K562 (cell line): ENCODE measurements around the gene NPIPA7. TPM values are rescaled to one million over a fixed set of nuclear protein-coding genes. Genes with fewer than 3 reads are reported as not detected.
"Not testable (repeated sequence)": the region's sequence is repeated elsewhere in the genome, so short reads cannot be mapped to it uniquely, and the experiment has no call there.

Experiments used
- ATAC-seq: fragments of 200-7000 bp; cut with Tn5 transposase; 3 replicates; pipeline ENCODE4 v1.9.1; 2020; ENCODE audit warnings: moderate library complexity
- BruUV-seq: library from RNA; stranded (reverse); fragments of 400-500 nt; replicated peaks from 2 replicates; lab custom pipeline; 2021; lab: Mats Ljungman, UMichigan
- CTCF ChIA-PET: fragments of 300-600 bp; formaldehyde crosslinking; extraction: SDS; loops from one replicate; lab custom pipeline; 2021; ENCODE audit warnings: low intra/inter-chr PET ratio; lab: Yijun Ruan, JAX
- POLR2A ChIA-PET: fragments of 300-600, 350-650 bp; sonication (Branson Sonifier 250); formaldehyde crosslinking; extraction: SDS; loops from one replicate; lab custom pipeline; 2021; ENCODE audit warnings: antibody characterized with exemption, inconsistent platforms; lab: Yijun Ruan, JAX
- DNase-seq, 4 experiments: peaks; one replicate each; pipeline versions ENCODE4 v3.0.0 to v3.0.0-alpha.2; 2011 to 2018; ENCODE audit warnings: low spot score in 3 of 4, mixed read lengths in 3 of 4; ENCODE audit errors: extremely low read depth in 1 of 4
- FAIRE-seq: peaks from 2 replicates; lab custom pipeline; 2011; peaks lifted over from hg19 to GRCh38; lab: Jason Lieb, UNC
- H2AFZ ChIP-seq: 2 replicates; pipeline ENCODE4 v1.6.0; 2011; ENCODE audit warnings: low read depth, low read length, control low read depth, inconsistent platforms
- H3K27ac ChIP-seq: fragments of 200-600 bp; 3 replicates; pipeline ENCODE4 v1.8.0; 2011; ENCODE audit warnings: low read depth, mild to moderate bottlenecking, control low read depth, inconsistent platforms, low read length, moderate library complexity, mixed read lengths; ENCODE audit errors: extremely low read depth
- H3K27me3 ChIP-seq, 2 experiments: fragments of 300-600 bp in 1 of 2; 2 replicates in 1 of 2; 3 replicates in 1 of 2; pipeline versions ENCODE4 v1.6.0 to v1.8.0; 2011; ENCODE audit warnings: inconsistent platforms in 2 of 2, low read length in 2 of 2, mild to moderate bottlenecking in 1 of 2, mixed read lengths in 1 of 2, moderate library complexity in 1 of 2; ENCODE audit not compliant: control insufficient read depth in 2 of 2, insufficient read depth in 2 of 2
- H3K36me3 ChIP-seq: fragments of 300-600 bp; 3 replicates; pipeline ENCODE4 v1.8.0; 2011; ENCODE audit warnings: mild to moderate bottlenecking, low read length, inconsistent platforms; ENCODE audit not compliant: control insufficient read depth, insufficient read depth
- H3K4me1 ChIP-seq, 2 experiments: fragments of 200-600 bp in 1 of 2; replicated peaks in 1 of 2; 2 replicates in 1 of 2; 3 replicates in 1 of 2; pipeline versions ENCODE4 v1.5.1 to v1.8.0; 2011; ENCODE audit warnings: inconsistent platforms in 2 of 2, low read length in 2 of 2, mild to moderate bottlenecking in 1 of 2, mixed read lengths in 1 of 2, moderate library complexity in 1 of 2; ENCODE audit not compliant: control insufficient read depth in 2 of 2, insufficient read depth in 2 of 2
- H3K4me2 ChIP-seq: 2 replicates; pipeline ENCODE4 v1.6.1; 2011; ENCODE audit warnings: low read length, control low read depth, inconsistent platforms, mixed read lengths; ENCODE audit not compliant: insufficient read depth
- H3K4me3 ChIP-seq: fragments of 200-600 bp; sonication (generic), shearing (Covaris generic); 2 replicates; pipeline ENCODE4 v1.5.1; 2016; ENCODE audit warnings: control low read depth, inconsistent platforms
- H3K79me2 ChIP-seq: fragments of 200-600 bp; 3 replicates; pipeline ENCODE4 v1.8.0; 2011; ENCODE audit warnings: low read length, inconsistent platforms; ENCODE audit not compliant: control insufficient read depth, insufficient read depth
- H3K9ac ChIP-seq, 2 experiments: 2 replicates each; pipeline versions ENCODE4 v1.6.0 to v1.6.1; 2011; ENCODE audit warnings: low read depth in 2 of 2, low read length in 2 of 2, control low read depth in 1 of 2, inconsistent platforms in 1 of 2, mild to moderate bottlenecking in 1 of 2, mixed read lengths in 1 of 2; ENCODE audit not compliant: insufficient read depth in 1 of 2
- H3K9me1 ChIP-seq: one replicate; pipeline ENCODE4 v1.6.0; 2011; ENCODE audit warnings: inconsistent platforms, mild to moderate bottlenecking, low read length, moderate library complexity; ENCODE audit not compliant: control insufficient read depth, insufficient read depth
- H3K9me3 ChIP-seq: replicated peaks from 2 replicates; pipeline ENCODE4 v1.5.1; 2011; ENCODE audit warnings: low read depth, low read length, inconsistent platforms; ENCODE audit not compliant: control insufficient read depth, insufficient read depth
- H4K20me1 ChIP-seq: replicated peaks from 2 replicates; pipeline ENCODE4 v1.6.1; 2011; ENCODE audit warnings: low read length, inconsistent platforms, mixed read lengths; ENCODE audit not compliant: control insufficient read depth, insufficient read depth
- WGBS: fragments of 100-300 bp; shearing (Covaris generic); methylation state at CpG from one replicate; pipeline ENCODE4 v1.1.6; 2016; ENCODE audit warnings: low coverage, mixed read lengths; ENCODE audit not compliant: insufficient coverage; ENCODE audit errors: missing lambda C conversion rate; 5-methylcytosine and 5-hydroxymethylcytosine counted together
- in situ Hi-C: fragments of 300-500 bp; cut with MboI; formaldehyde crosslinking; loops from 4 replicates; pipeline ENCODE4 v1.15.0; 2018; ENCODE audit warnings: inconsistent platforms, mixed read lengths
- intact Hi-C: fragments of 100-400 bp; cut with micrococcal nuclease; formaldehyde crosslinking; loops from 2 replicates; pipeline ENCODE4 v1.14.2; 2022
- polyA plus RNA-seq, 8 experiments: library from polyadenylated mRNA; depleted of rRNA in 4 of 8; stranded (reverse) in 5 of 8; unstranded in 3 of 8; fragments of >200 nt; fragmentation: Nextera tagmentation in 2 of 8; fragmentation: Illumina TruSeq in 1 of 8; extraction: Ambion mirVana in 2 of 8; extraction: Trizol in 1 of 8; gene quantifications; 2 replicates each; pipeline versions ENCODE4 v1.2.1 to v1.2.3, GENCODE V29; 2011 to 2014; ENCODE audit warnings: inconsistent platforms in 1 of 8, missing spikeins in 1 of 8
- total RNA-seq, 7 experiments: library from RNA; depleted of rRNA in 6 of 7; stranded (reverse); fragments of >200 nt in 6 of 7; fragmentation: Illumina TruSeq in 2 of 7; extraction: Trizol in 2 of 7; gene quantifications; 2 replicates each; pipeline versions ENCODE4 v1.2.1 to v1.2.3, GENCODE V29; 2011 to 2021; ENCODE audit warnings: low replicate concordance in 1 of 7

Gene NPIPA7
- total and polyA plus RNA-seq, 9 of the 15 experiments (the other 6 are each of a cell fraction or from before 2014, with no cell fraction given) = 0.86 to 19.0 (median 5.4) TPM

GRCh38 chr16:16369081-16369856 lies 9.7 kb upstream of the NPIPA7 start:
- H3K27ac ChIP-seq, H4K20me1 ChIP-seq, in situ Hi-C loops, H2AFZ ChIP-seq, H3K27me3 ChIP-seq, intact Hi-C loops, H3K4me3 ChIP-seq, H3K9ac ChIP-seq, H3K4me2 ChIP-seq, H3K9me1 ChIP-seq, CTCF ChIA-PET, H3K9me3 ChIP-seq, POLR2A ChIA-PET, H3K4me1 ChIP-seq, ATAC-seq, H3K36me3 ChIP-seq, FAIRE-seq, BruUV-seq, H3K79me2 ChIP-seq, DNase-seq: not testable (repeated sequence)
- 15% methylated on average over 15 of the region's 45 CpGs for WGBS

- FAIRE-seq, H3K4me2 ChIP-seq, BruUV-seq, CTCF ChIA-PET, H3K27ac ChIP-seq, H3K27me3 ChIP-seq, in situ Hi-C loops, H4K20me1 ChIP-seq, H3K9me1 ChIP-seq, POLR2A ChIA-PET, H3K9me3 ChIP-seq, H3K4me3 ChIP-seq, H3K36me3 ChIP-seq, intact Hi-C loops, ATAC-seq, DNase-seq, H3K4me1 ChIP-seq, H3K9ac ChIP-seq, H2AFZ ChIP-seq, H3K79me2 ChIP-seq: not testable (repeated sequence)
- 23% methylated on average over 3 of the region's 43 CpGs for WGBS
Measured at GRCh38 chr16:16371136-16371735, 7.7 kb upstream of the NPIPA7 start.

- ATAC-seq, BruUV-seq, H3K27ac ChIP-seq, CTCF ChIA-PET, H2AFZ ChIP-seq, H4K20me1 ChIP-seq, DNase-seq, intact Hi-C loops, H3K9me1 ChIP-seq, H3K27me3 ChIP-seq, H3K4me1 ChIP-seq, in situ Hi-C loops, H3K4me3 ChIP-seq, POLR2A ChIA-PET, H3K9me3 ChIP-seq, H3K9ac ChIP-seq, FAIRE-seq, H3K79me2 ChIP-seq, H3K4me2 ChIP-seq, H3K36me3 ChIP-seq: not testable (repeated sequence)
- no CpG with 5 or more reads among the region's 25 CpGs for WGBS
Measured at GRCh38 chr16:16374192-16374591, 4.7 kb upstream of the NPIPA7 start.
